HG03460 (cell line): ENCODE measurements around the gene MDK.
"Not testable (repeated sequence)": the region's sequence is repeated elsewhere in the genome, so short reads cannot be mapped to it uniquely, and the experiment has no call there.

Experiments used
- ATAC-seq: cut with Tn5 transposase; IDR thresholded peaks from one replicate; pipeline ENCODE4 v1.9.1; 2021; ENCODE audit not compliant: unreplicated experiment

The MDK gene

GRCh38 chr11:46367244-46367915, 14.1 kb upstream of the MDK start:
- peak; percentile 74 for ATAC-seq

- ATAC-seq, result no peak
These were observed 13.6 kb upstream of the MDK start for GRCh38 chr11:46367916-46368267.

- peak; percentile 39 for ATAC-seq
These were observed 11.9 kb upstream of the MDK start for GRCh38 chr11:46369458-46370152.

GRCh38 chr11:46370253-46370652, 11.2 kb upstream of the MDK start:
- ATAC-seq, result no peak

- ATAC-seq, result not testable (repeated sequence)
These were observed 10.2 kb upstream of the MDK start for GRCh38 chr11:46371262-46371661.

- no peak for ATAC-seq
These were observed 9.4 kb upstream of the MDK start for GRCh38 chr11:46372086-46372485.

GRCh38 chr11:46372501-46372900, 9.0 kb upstream of the MDK start:
- ATAC-seq, result not testable (repeated sequence)

- no peak for ATAC-seq
These were observed 7.4 kb upstream of the MDK start for GRCh38 chr11:46373787-46374740.

GRCh38 chr11:46374815-46375214, 6.7 kb upstream of the MDK start:
- ATAC-seq, result no peak

- no peak for ATAC-seq
These were observed 5.9 kb upstream of the MDK start for GRCh38 chr11:46375392-46376101.

GRCh38 chr11:46376258-46377050, 5.0 kb upstream of the MDK start:
- ATAC-seq, result no peak

- no peak for ATAC-seq
These were observed 4.2 kb upstream of the MDK start for GRCh38 chr11:46377290-46377689.

- no peak for ATAC-seq
These were observed 3.6 kb upstream of the MDK start for GRCh38 chr11:46377831-46378230.

- no peak for ATAC-seq
These were observed 3.2 kb upstream of the MDK start for GRCh38 chr11:46378296-46378695.

GRCh38 chr11:46378811-46379481, 2.5 kb upstream of the MDK start:
- ATAC-seq, result no peak

- not testable (repeated sequence) for ATAC-seq
These were observed 1.8 kb upstream of the MDK start for GRCh38 chr11:46379482-46380293.

GRCh38 chr11:46380340-46381047, 975 bp upstream of the MDK start:
- no peak for ATAC-seq
